ENCODE data around the gene GAL.

Gene GAL

GRCh38 chr11:68658097-68658496, 26.2 kb upstream of the GAL start:
- no peak for TF ChIP-seq CTCF (IDR thresholded peaks at IDR 0.05)
- DNase-seq: no peak
- peaks cover 27% of the 10 kb centered on the region for H3K4me1 Mint-ChIP-seq
- no peak overlapping the region for H3K27ac Mint-ChIP-seq
- H3K9me3 Mint-ChIP-seq: peaks cover 29% of the 10 kb centered on the region
- H3K36me3 Mint-ChIP-seq (ENCODE audit: low read depth): no peaks in the 10 kb centered on the region
- H3K4me3 Mint-ChIP-seq: no peak overlapping the region
- H3K27me3 Mint-ChIP-seq (ENCODE audit: low read depth, poor library complexity): peaks cover 14% of the 10 kb centered on the region

GRCh38 chr11:68658661-68659060, 25.7 kb upstream of the GAL start:
- H3K9me3 Mint-ChIP-seq: peaks cover 29% of the 10 kb centered on the region
- DNase-seq: no peak
- H3K4me3 Mint-ChIP-seq: no peak overlapping the region
- no peak for TF ChIP-seq CTCF (IDR thresholded peaks at IDR 0.05)
- no peak overlapping the region for H3K27ac Mint-ChIP-seq
- H3K4me1 Mint-ChIP-seq: peaks cover 27% of the 10 kb centered on the region
- H3K36me3 Mint-ChIP-seq (ENCODE audit: low read depth): no peaks in the 10 kb centered on the region
- peaks cover 16% of the 10 kb centered on the region for H3K27me3 Mint-ChIP-seq (ENCODE audit: low read depth, poor library complexity)

- Mint-ChIP-seq H3K36me3 (ENCODE audit: low read depth) (no peaks in the 10 kb centered on the region), H3K27me3 (ENCODE audit: low read depth, poor library complexity) (peaks cover 16% of the 10 kb centered on the region), H3K4me1 (peaks cover 27% of the 10 kb centered on the region), H3K4me3 (no peak overlapping the region), H3K9me3 (peaks cover 28% of the 10 kb centered on the region), H3K27ac (peak overlapping the region; percentile 61)
- DNase-seq: no peak
- no peak for TF ChIP-seq CTCF (IDR thresholded peaks at IDR 0.05)
These were observed 25.0 kb upstream of the GAL start for GRCh38 chr11:68659158-68659921.

- Mint-ChIP-seq H3K4me1 (peaks cover 27% of the 10 kb centered on the region), H3K27ac (no peak overlapping the region), H3K9me3 (peaks cover 19% of the 10 kb centered on the region), H3K27me3 (ENCODE audit: low read depth, poor library complexity) (peaks cover 15% of the 10 kb centered on the region), H3K36me3 (ENCODE audit: low read depth) (no peaks in the 10 kb centered on the region), H3K4me3 (no peak overlapping the region)
- no peak for TF ChIP-seq CTCF (IDR thresholded peaks at IDR 0.05)
- no peak for DNase-seq
These were observed 24.1 kb upstream of the GAL start for GRCh38 chr11:68660066-68660810.

- DNase-seq: no peak
- Mint-ChIP-seq H3K4me1 (peaks cover 24% of the 10 kb centered on the region), H3K9me3 (peaks cover 11% of the 10 kb centered on the region), H3K36me3 (ENCODE audit: low read depth) (no peaks in the 10 kb centered on the region), H3K27me3 (ENCODE audit: low read depth, poor library complexity) (peaks cover 13% of the 10 kb centered on the region), H3K4me3 (no peak overlapping the region), H3K27ac (no peak overlapping the region)
- no peak for TF ChIP-seq CTCF (IDR thresholded peaks at IDR 0.05)
These were observed 23.3 kb upstream of the GAL start for GRCh38 chr11:68661014-68661413.

All from nephron progenitor cell (in vitro differentiated cells).